Neural cell (in vitro differentiated cells): ENCODE data around the gene MUC5B. TPM values are rescaled to one million over a fixed set of nuclear protein-coding genes. Genes with fewer than 3 reads are reported as not detected.

Experiments
- H2AFZ ChIP-seq: fragments of 200-600, 300-800 bp; sonication (generic), shearing (Covaris generic); 2 replicates; pipeline ENCODE4 v1.6.0; 2014; ENCODE audit warnings: low read depth, mild to moderate bottlenecking, antibody characterized with exemption, low read length, moderate library complexity
- H3F3A ChIP-seq: fragments of 200-600 bp; shearing (Covaris generic); 2 replicates; pipeline ENCODE4 v1.6.1; 2016; ENCODE audit warnings: mild to moderate bottlenecking, moderate library complexity, mixed read lengths, antibody characterized with exemption, low read length; ENCODE audit not compliant: insufficient read depth, poor library complexity, severe bottlenecking
- H3K27ac ChIP-seq: fragments of 200-600, 300-800 bp; sonication (generic), shearing (Covaris generic); 2 replicates; pipeline ENCODE4 v1.5.1; 2014; ENCODE audit warnings: mild to moderate bottlenecking, low read length, moderate library complexity
- H3K27me3 ChIP-seq: fragments of 300-800, 200-600 bp; sonication (generic), shearing (Covaris generic); 2 replicates; pipeline ENCODE4 v1.6.0; 2014; ENCODE audit warnings: mild to moderate bottlenecking, low read depth, low read length, moderate library complexity; ENCODE audit not compliant: insufficient read depth
- H3K36me3 ChIP-seq: fragments of 300-800, 200-600 bp; sonication (generic), shearing (Covaris generic); 2 replicates; pipeline ENCODE4 v1.5.1; 2014; ENCODE audit warnings: mild to moderate bottlenecking, antibody characterized with exemption, low read length, moderate library complexity; ENCODE audit not compliant: insufficient read depth
- H3K4me2 ChIP-seq: fragments of 300-800, 200-600 bp; sonication (generic), shearing (Covaris generic); 2 replicates; pipeline ENCODE4 v1.6.0; 2014; ENCODE audit warnings: mild to moderate bottlenecking, low read length
- H3K4me3 ChIP-seq: fragments of 300-800, 200-600 bp; sonication (generic), shearing (Covaris generic); 2 replicates; pipeline ENCODE4 v1.5.1; 2014; ENCODE audit warnings: mild to moderate bottlenecking, low read length, moderate library complexity
- H3K79me2 ChIP-seq: fragments of 200-600 bp; shearing (Covaris generic); replicated peaks from 2 replicates; pipeline ENCODE4 v1.6.0; 2014; ENCODE audit warnings: mild to moderate bottlenecking, low read length, moderate library complexity; ENCODE audit not compliant: insufficient read depth
- H3K9ac ChIP-seq: fragments of 300-800, 200-600 bp; sonication (generic), shearing (Covaris generic); 2 replicates; pipeline ENCODE4 v1.6.1; 2016; ENCODE audit warnings: mild to moderate bottlenecking, low read length, mixed read lengths
- H3K9me2 ChIP-seq: fragments of 200-600 bp; shearing (Covaris generic); 2 replicates; pipeline ENCODE4 v1.6.1; 2016; ENCODE audit warnings: mild to moderate bottlenecking, low read length, mixed read lengths; ENCODE audit not compliant: insufficient read depth
- H3K9me3 ChIP-seq: fragments of 200-600, 300-800 bp; sonication (generic), shearing (Covaris generic); 2 replicates; pipeline ENCODE4 v1.6.1; 2016; ENCODE audit warnings: mild to moderate bottlenecking, mixed run types, low read length, moderate library complexity, mixed read lengths
- H4K20me1 ChIP-seq: fragments of 200-600 bp; shearing (Covaris generic); 2 replicates; pipeline ENCODE4 v1.6.1; 2016; ENCODE audit warnings: mild to moderate bottlenecking, mixed run types; ENCODE audit not compliant: insufficient read depth
- EP300 ChIP-seq: fragments of 450-650 bp; conservative IDR thresholded peaks from 2 replicates; pipeline ENCODE4 v1.6.1; 2014; ENCODE audit warnings: antibody characterized with exemption, mild to moderate bottlenecking, moderate library complexity; ENCODE audit not compliant: poor library complexity, severe bottlenecking
- EZH2 ChIP-seq: fragments of 200-600, 300-800 bp; shearing (Covaris generic), sonication (generic); IDR thresholded peaks from 2 replicates; pipeline ENCODE4 v1.6.1; 2014; ENCODE audit warnings: antibody characterized with exemption, low read length, borderline replicate concordance, mild to moderate bottlenecking; ENCODE audit not compliant: insufficient read depth, poor library complexity, severe bottlenecking
- MXI1 ChIP-seq: fragments of 450-650 bp; conservative IDR thresholded peaks from 2 replicates; pipeline ENCODE4 v1.6.1; 2014; ENCODE audit warnings: antibody characterized with exemption, mild to moderate bottlenecking; ENCODE audit not compliant: poor library complexity, severe bottlenecking
- POLR2AphosphoS5 ChIP-seq: IDR thresholded peaks from 2 replicates; pipeline ENCODE4 v1.6.1; 2012
- RAD21 ChIP-seq: fragments of 450-650 bp; conservative IDR thresholded peaks from 2 replicates; pipeline ENCODE4 v1.6.1; 2014; ENCODE audit warnings: antibody characterized with exemption, mild to moderate bottlenecking, moderate library complexity
- REST ChIP-seq: IDR thresholded peaks from 2 replicates; pipeline ENCODE4 v1.6.1; 2012; ENCODE audit warnings: borderline replicate concordance
- SMC3 ChIP-seq: fragments of 450-650 bp; conservative IDR thresholded peaks from 2 replicates; pipeline ENCODE4 v1.6.1; 2014; ENCODE audit warnings: antibody characterized with exemption, mild to moderate bottlenecking, moderate library complexity; ENCODE audit not compliant: poor library complexity
- TAF1 ChIP-seq: IDR thresholded peaks from 2 replicates; pipeline ENCODE4 v1.6.1; 2012; ENCODE audit warnings: low read depth
- polyA plus RNA-seq: library from polyadenylated mRNA; depleted of rRNA; stranded (reverse); fragments of >200 nt; gene quantifications from 2 replicates; pipeline ENCODE4 v1.2.3, GENCODE V29; 2014
- TF ChIP-seq, protein P1 (sequence below): fragments of 450-650 bp; IDR thresholded peaks from 2 replicates; pipeline ENCODE4 v1.5.1; 2014; ENCODE audit warnings: antibody characterized with exemption, mild to moderate bottlenecking, moderate library complexity; ENCODE audit not compliant: poor library complexity, severe bottlenecking

Gene MUC5B
- polyA plus RNA-seq, 1 donor from 2014 or later = not detected

GRCh38 chr11:1297011-1297575 is 74.2 kb downstream of the MUC5B start:
- H4K20me1 ChIP-seq = no peaks in the 10 kb centered on the region
- no peak overlapping the region for H3K9ac ChIP-seq
- TF ChIP-seq, protein P1, sequence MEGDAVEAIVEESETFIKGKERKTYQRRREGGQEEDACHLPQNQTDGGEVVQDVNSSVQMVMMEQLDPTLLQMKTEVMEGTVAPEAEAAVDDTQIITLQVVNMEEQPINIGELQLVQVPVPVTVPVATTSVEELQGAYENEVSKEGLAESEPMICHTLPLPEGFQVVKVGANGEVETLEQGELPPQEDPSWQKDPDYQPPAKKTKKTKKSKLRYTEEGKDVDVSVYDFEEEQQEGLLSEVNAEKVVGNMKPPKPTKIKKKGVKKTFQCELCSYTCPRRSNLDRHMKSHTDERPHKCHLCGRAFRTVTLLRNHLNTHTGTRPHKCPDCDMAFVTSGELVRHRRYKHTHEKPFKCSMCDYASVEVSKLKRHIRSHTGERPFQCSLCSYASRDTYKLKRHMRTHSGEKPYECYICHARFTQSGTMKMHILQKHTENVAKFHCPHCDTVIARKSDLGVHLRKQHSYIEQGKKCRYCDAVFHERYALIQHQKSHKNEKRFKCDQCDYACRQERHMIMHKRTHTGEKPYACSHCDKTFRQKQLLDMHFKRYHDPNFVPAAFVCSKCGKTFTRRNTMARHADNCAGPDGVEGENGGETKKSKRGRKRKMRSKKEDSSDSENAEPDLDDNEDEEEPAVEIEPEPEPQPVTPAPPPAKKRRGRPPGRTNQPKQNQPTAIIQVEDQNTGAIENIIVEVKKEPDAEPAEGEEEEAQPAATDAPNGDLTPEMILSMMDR = no peak
- no peak for TF ChIP-seq EZH2
- TF ChIP-seq SMC3 = no peak
- TF ChIP-seq TAF1 = no peak
- no peak for TF ChIP-seq MXI1
- no peak for TF ChIP-seq POLR2AphosphoS5
- TF ChIP-seq REST = no peak
- TF ChIP-seq EP300 = no peak
- TF ChIP-seq RAD21 = no peak
- H3K27me3 ChIP-seq = no peaks in the 10 kb centered on the region
- H2AFZ ChIP-seq = no peak overlapping the region
- H3K27ac ChIP-seq = no peak overlapping the region
- H3K36me3 ChIP-seq = no peaks in the 10 kb centered on the region
- H3F3A ChIP-seq = no peaks in the 10 kb centered on the region
- no peak overlapping the region for H3K4me3 ChIP-seq
- peaks cover 36% of the 10 kb centered on the region for H3K79me2 ChIP-seq
- H3K9me2 ChIP-seq = no peaks in the 10 kb centered on the region
- no peak overlapping the region for H3K4me2 ChIP-seq
- no peaks in the 10 kb centered on the region for H3K9me3 ChIP-seq

DNA sequence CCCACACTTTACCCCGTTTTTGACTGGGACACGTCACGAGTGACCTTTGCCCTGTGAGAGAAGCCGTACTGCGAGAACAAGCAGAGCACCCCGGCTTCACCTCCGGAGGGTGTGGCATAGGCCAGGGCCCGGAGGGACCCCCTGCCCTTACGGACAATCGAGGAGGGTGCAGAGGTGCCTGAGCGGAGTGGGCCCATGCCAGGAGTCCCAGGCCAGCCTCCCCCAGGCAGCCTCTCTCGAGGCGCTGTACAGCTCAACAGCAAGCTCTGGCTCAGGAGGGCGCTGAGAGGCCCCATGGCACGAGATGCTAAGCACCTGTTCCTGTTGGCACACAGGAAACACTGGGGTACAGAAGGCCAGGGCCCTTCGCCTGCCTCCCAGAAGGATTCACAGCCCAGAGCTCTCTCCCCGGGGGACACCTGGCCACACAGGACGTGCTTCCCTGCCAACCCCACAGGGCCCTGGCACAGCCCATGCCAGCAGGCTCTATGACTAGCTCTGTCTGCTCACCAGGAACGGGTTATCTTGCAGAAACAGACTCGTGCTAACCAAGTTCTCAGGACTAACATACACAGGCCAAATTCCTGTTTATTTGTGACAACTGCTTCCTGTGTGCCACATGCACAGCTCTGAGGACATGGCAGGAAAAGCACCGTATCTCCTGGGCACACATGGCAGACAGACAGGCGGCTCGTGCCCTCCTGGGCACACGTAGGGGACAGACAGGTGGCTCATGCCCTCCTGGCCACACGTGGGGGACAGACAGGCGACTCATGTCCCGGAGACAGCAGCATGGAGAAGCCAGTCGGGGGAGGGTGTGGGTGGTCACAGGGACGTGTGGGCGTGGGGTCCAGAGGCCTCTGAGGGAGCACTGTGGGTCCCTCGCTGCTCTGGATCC is 75.0 kb downstream of the MUC5B start:
- Histone ChIP-seq H3K27me3 (no peaks in the 10 kb centered on the region), H4K20me1 (no peaks in the 10 kb centered on the region), H3F3A (no peaks in the 10 kb centered on the region), H3K4me2 (no peak overlapping the region), H3K36me3 (no peaks in the 10 kb centered on the region), H3K9ac (no peak overlapping the region), H3K27ac (no peak overlapping the region), H3K79me2 (peaks cover 42% of the 10 kb centered on the region), H3K4me3 (no peak overlapping the region), H2AFZ (no peak overlapping the region), H3K9me3 (no peaks in the 10 kb centered on the region), H3K9me2 (no peaks in the 10 kb centered on the region)
- TF ChIP-seq POLR2AphosphoS5 = no peak
- no peak for TF ChIP-seq TAF1
- no peak for TF ChIP-seq RAD21
- TF ChIP-seq EP300 = no peak
- TF ChIP-seq SMC3 = no peak
- no peak for TF ChIP-seq MXI1
- TF ChIP-seq, protein P1 = no peak
- TF ChIP-seq REST = no peak
- TF ChIP-seq EZH2 = no peak
